ENCODE results near the gene GPS1. TPM values are rescaled to one million over a fixed set of nuclear protein-coding genes. Genes with fewer than 3 reads are reported as not detected.

GPS1 gene
- total and polyA plus RNA-seq, 2 experiments from 2014 or later: 101 to 160 TPM

GRCh38 chr17:82072827-82073226 is 21.1 kb downstream of the GPS1 start:
- TF ChIP-seq EZH2 (IDR thresholded peaks at IDR 0.05; ENCODE audit: borderline replicate concordance) (no peak), EZH2phosphoT487 (IDR thresholded peaks at IDR 0.05; ENCODE audit: low read depth, severe bottlenecking, unreplicated experiment) (no peak), CTCF (IDR thresholded peaks at IDR 0.05; ENCODE audit: poor library complexity) (no peak)
- Histone ChIP-seq H4K20me1 (ENCODE audit: insufficient read depth, poor library complexity, severe bottlenecking) (no peaks in the 10 kb centered on the region), H3K27ac (no peak overlapping the region), H3K4me1 (ENCODE audit: insufficient read depth) (no peaks in the 10 kb centered on the region), H3K79me2 (no peaks in the 10 kb centered on the region), H3K4me2 (no peak overlapping the region), H3K4me3 (no peak overlapping the region), H3K27me3 (no peaks in the 10 kb centered on the region), H3K9me3 (ENCODE audit: low read depth) (no peaks in the 10 kb centered on the region), H2AFZ (no peak overlapping the region), H3K9me2 (replicated peaks; ENCODE audit: insufficient read depth) (no peaks in the 10 kb centered on the region), H3K36me3 (replicated peaks; ENCODE audit: insufficient read depth, low read depth) (no peaks in the 10 kb centered on the region)
- no peak for DNase-seq (ENCODE audit: low spot score)
- WGBS (ENCODE audit: low lambda C conversion rate, missing lambda C conversion rate): 80% methylated on average over 6 of the region's 6 CpGs

- WGBS (ENCODE audit: low lambda C conversion rate, missing lambda C conversion rate): 87% methylated on average over 9 of the region's 9 CpGs
- Histone ChIP-seq H3K9me2 (replicated peaks; ENCODE audit: insufficient read depth) (no peaks in the 10 kb centered on the region), H3K27ac (no peak overlapping the region)
Measured at GRCh38 chr17:82073446-82073845, 21.7 kb downstream of the GPS1 start.

GRCh38 chr17:82076018-82076784 is 24.5 kb downstream of the GPS1 start:
- Histone ChIP-seq H3K4me3 (no peak overlapping the region), H3K27me3 (no peaks in the 10 kb centered on the region), H3K79me2 (no peaks in the 10 kb centered on the region), H3K4me2 (no peak overlapping the region), H3K27ac (no peak overlapping the region), H3K9me3 (ENCODE audit: low read depth) (no peaks in the 10 kb centered on the region), H4K20me1 (ENCODE audit: insufficient read depth, poor library complexity, severe bottlenecking) (peaks cover 3% of the 10 kb centered on the region), H3K4me1 (ENCODE audit: insufficient read depth) (no peaks in the 10 kb centered on the region), H3K9me2 (replicated peaks; ENCODE audit: insufficient read depth) (no peaks in the 10 kb centered on the region), H2AFZ (no peak overlapping the region), H3K36me3 (replicated peaks; ENCODE audit: insufficient read depth, low read depth) (no peaks in the 10 kb centered on the region)
- no peak for DNase-seq (ENCODE audit: low spot score)
- TF ChIP-seq EZH2phosphoT487 (IDR thresholded peaks at IDR 0.05; ENCODE audit: low read depth, severe bottlenecking, unreplicated experiment): no peak
- TF ChIP-seq EZH2 (IDR thresholded peaks at IDR 0.05; ENCODE audit: borderline replicate concordance): no peak
- no peak for TF ChIP-seq CTCF (IDR thresholded peaks at IDR 0.05; ENCODE audit: poor library complexity)
- 87% methylated on average over 25 of the region's 25 CpGs for WGBS (ENCODE audit: low lambda C conversion rate, missing lambda C conversion rate)

More at GRCh38 chr17:82073446-82073845, 21.7 kb downstream of the GPS1 start:
- Histone ChIP-seq H4K20me1 (ENCODE audit: insufficient read depth, poor library complexity, severe bottlenecking) (no peaks in the 10 kb centered on the region), H3K4me2 (no peak overlapping the region), H3K9me3 (ENCODE audit: low read depth) (no peaks in the 10 kb centered on the region), H3K79me2 (no peaks in the 10 kb centered on the region), H3K4me3 (no peak overlapping the region), H3K27me3 (no peaks in the 10 kb centered on the region), H2AFZ (no peak overlapping the region), H3K4me1 (ENCODE audit: insufficient read depth) (no peaks in the 10 kb centered on the region), H3K36me3 (replicated peaks; ENCODE audit: insufficient read depth, low read depth) (no peaks in the 10 kb centered on the region)
- no peak for DNase-seq (ENCODE audit: low spot score)
- TF ChIP-seq EZH2phosphoT487 (IDR thresholded peaks at IDR 0.05; ENCODE audit: low read depth, severe bottlenecking, unreplicated experiment) (no peak), CTCF (IDR thresholded peaks at IDR 0.05; ENCODE audit: poor library complexity) (no peak), EZH2 (IDR thresholded peaks at IDR 0.05; ENCODE audit: borderline replicate concordance) (no peak)
